HG03060 (cell line): ENCODE measurements around the gene DPP6.

Source experiments
- ATAC-seq: cut with Tn5 transposase; IDR thresholded peaks from one replicate; pipeline ENCODE4 v1.9.1; 2021; ENCODE audit warnings: low read depth, moderate number of reproducible peaks; ENCODE audit not compliant: unreplicated experiment

DPP6 gene

GRCh38 chr7:154577141-154577873 is 525.1 kb downstream of the DPP6 start:
- ATAC-seq = no peak

- no peak for ATAC-seq
These were observed 526.1 kb downstream of the DPP6 start for GRCh38 chr7:154578336-154578735.

GRCh38 chr7:154579711-154580110 is 527.5 kb downstream of the DPP6 start:
- no peak for ATAC-seq

GRCh38 chr7:154581251-154581890 is 529.2 kb downstream of the DPP6 start:
- ATAC-seq = no peak

- no peak for ATAC-seq
These were observed 531.3 kb downstream of the DPP6 start for GRCh38 chr7:154583454-154583853.

- no peak for ATAC-seq
These were observed 532.4 kb downstream of the DPP6 start for GRCh38 chr7:154584352-154585252.

GRCh38 chr7:154587792-154588191 is 535.6 kb downstream of the DPP6 start:
- ATAC-seq = no peak

GRCh38 chr7:154591544-154591943 is 539.3 kb downstream of the DPP6 start:
- no peak for ATAC-seq

- ATAC-seq = no peak
These were observed 540.2 kb downstream of the DPP6 start for GRCh38 chr7:154592388-154592787.

- ATAC-seq = no peak
These were observed 546.2 kb downstream of the DPP6 start for GRCh38 chr7:154598396-154598795.

GRCh38 chr7:154598864-154599263 is 546.7 kb downstream of the DPP6 start:
- ATAC-seq = no peak

GRCh38 chr7:154610903-154611302 is 558.7 kb downstream of the DPP6 start:
- no peak for ATAC-seq

GRCh38 chr7:154613811-154614210 is 561.6 kb downstream of the DPP6 start:
- no peak for ATAC-seq

- ATAC-seq = no peak
These were observed 568.0 kb downstream of the DPP6 start for GRCh38 chr7:154620141-154620755.

GRCh38 chr7:154623399-154623798 is 571.2 kb downstream of the DPP6 start:
- ATAC-seq = no peak

GRCh38 chr7:154627646-154628290 is 575.6 kb downstream of the DPP6 start:
- ATAC-seq = no peak

- ATAC-seq = no peak
These were observed 576.4 kb downstream of the DPP6 start for GRCh38 chr7:154628556-154628955.

GRCh38 chr7:154631162-154631561 is 579.0 kb downstream of the DPP6 start:
- ATAC-seq = no peak

GRCh38 chr7:154633641-154634040 is 581.4 kb downstream of the DPP6 start:
- no peak for ATAC-seq

- ATAC-seq = no peak
These were observed 586.1 kb downstream of the DPP6 start for GRCh38 chr7:154638286-154638685.
